ENCODE results near the gene SERINC5. TPM values are rescaled to one million over a fixed set of nuclear protein-coding genes. Genes with fewer than 3 reads are reported as not detected.
"Not testable (repeated sequence)": the region's sequence is repeated elsewhere in the genome, so short reads cannot be mapped to it uniquely, and the experiment has no call there.

The SERINC5 gene
- total RNA-seq, 1 donor from 2014 or later = 21.4 TPM

- H3K4me1 ChIP-seq (ENCODE audit: control insufficient read depth in 3 of 3, insufficient read depth in 3 of 3, low read length in 3 of 3) = no peaks in the 10 kb centered on the region
- no peak overlapping the region for H3K9ac ChIP-seq (ENCODE audit: low read depth in 1 of 3, low read length in 3 of 3)
- peaks cover 0 to 2% (median 0%) of the 10 kb centered on the region in 3 donors for H3K27me3 ChIP-seq (ENCODE audit: control insufficient read depth in 3 of 3, insufficient read depth in 3 of 3, low read length in 3 of 3)
- no peaks in the 10 kb centered on the region for H3K9me3 ChIP-seq (ENCODE audit: control insufficient read depth in 3 of 3, low read length in 3 of 3)
- no peak overlapping the region for H3K27ac ChIP-seq (ENCODE audit: low read depth, low read length)
- no peaks in the 10 kb centered on the region for H3K36me3 ChIP-seq (ENCODE audit: control insufficient read depth in 3 of 3, insufficient read depth in 3 of 3, low read length in 3 of 3)
- H3K4me3 ChIP-seq (ENCODE audit: low read length in 3 of 3) = no peak overlapping the region
Observed at GRCh38 chr5:80097451-80097850, 158.4 kb downstream of the SERINC5 start.

GRCh38 chr5:80094236-80094738 lies 161.6 kb downstream of the SERINC5 start:
- H3K27ac ChIP-seq (ENCODE audit: low read depth, low read length) = no peak overlapping the region

GRCh38 chr5:80093796-80094195 lies 162.1 kb downstream of the SERINC5 start:
- Histone ChIP-seq H3K4me3 (ENCODE audit: low read length in 3 of 3) (no peak overlapping the region), H3K27me3 (ENCODE audit: control insufficient read depth in 3 of 3, insufficient read depth in 3 of 3, low read length in 3 of 3) (no peaks in the 10 kb centered on the region), H3K9ac (ENCODE audit: low read depth in 1 of 3, low read length in 3 of 3) (no peak overlapping the region), H3K4me1 (ENCODE audit: control insufficient read depth in 3 of 3, insufficient read depth in 3 of 3, low read length in 3 of 3) (no peaks in the 10 kb centered on the region), H3K9me3 (ENCODE audit: control insufficient read depth in 3 of 3, low read length in 3 of 3) (no peaks in the 10 kb centered on the region), H3K27ac (ENCODE audit: low read depth, low read length) (no peak overlapping the region), H3K36me3 (ENCODE audit: control insufficient read depth in 3 of 3, insufficient read depth in 3 of 3, low read length in 3 of 3) (no peaks in the 10 kb centered on the region)

More at GRCh38 chr5:80094236-80094738, 161.6 kb downstream of the SERINC5 start:
- Histone ChIP-seq H3K4me3 (ENCODE audit: low read length in 3 of 3) (no peak overlapping the region), H3K9me3 (ENCODE audit: control insufficient read depth in 3 of 3, low read length in 3 of 3) (no peaks in the 10 kb centered on the region), H3K4me1 (ENCODE audit: control insufficient read depth in 3 of 3, insufficient read depth in 3 of 3, low read length in 3 of 3) (no peaks in the 10 kb centered on the region), H3K27me3 (ENCODE audit: control insufficient read depth in 3 of 3, insufficient read depth in 3 of 3, low read length in 3 of 3) (no peaks in the 10 kb centered on the region), H3K36me3 (ENCODE audit: control insufficient read depth in 3 of 3, insufficient read depth in 3 of 3, low read length in 3 of 3) (no peaks in the 10 kb centered on the region), H3K9ac (ENCODE audit: low read depth in 1 of 3, low read length in 3 of 3) (no peak overlapping the region)

- no peaks in the 10 kb centered on the region for H3K36me3 ChIP-seq (ENCODE audit: control insufficient read depth in 3 of 3, insufficient read depth in 3 of 3, low read length in 3 of 3)
- H3K27ac ChIP-seq (ENCODE audit: low read depth, low read length) = no peak overlapping the region
- H3K9me3 ChIP-seq (ENCODE audit: control insufficient read depth in 3 of 3, low read length in 3 of 3) = no peaks in the 10 kb centered on the region
- H3K27me3 ChIP-seq (ENCODE audit: control insufficient read depth in 3 of 3, insufficient read depth in 3 of 3, low read length in 3 of 3) = no peaks in the 10 kb centered on the region
- no peaks in the 10 kb centered on the region for H3K4me1 ChIP-seq (ENCODE audit: control insufficient read depth in 3 of 3, insufficient read depth in 3 of 3, low read length in 3 of 3)
- no peak overlapping the region for H3K9ac ChIP-seq (ENCODE audit: low read depth in 1 of 3, low read length in 3 of 3)
- no peak overlapping the region for H3K4me3 ChIP-seq (ENCODE audit: low read length in 3 of 3)
Observed at GRCh38 chr5:80092486-80093107, 163.3 kb downstream of the SERINC5 start.

GRCh38 chr5:80091792-80092192 lies 164.1 kb downstream of the SERINC5 start:
- not testable (repeated sequence) for H3K9me3 ChIP-seq (ENCODE audit: control insufficient read depth in 3 of 3, low read length in 3 of 3); H3K27me3 ChIP-seq (ENCODE audit: control insufficient read depth in 3 of 3, insufficient read depth in 3 of 3, low read length in 3 of 3); H3K4me1 ChIP-seq (ENCODE audit: control insufficient read depth in 3 of 3, insufficient read depth in 3 of 3, low read length in 3 of 3); H3K27ac ChIP-seq (ENCODE audit: low read depth, low read length); H3K9ac ChIP-seq (ENCODE audit: low read depth in 1 of 3, low read length in 3 of 3); H3K4me3 ChIP-seq (ENCODE audit: low read length in 3 of 3); H3K36me3 ChIP-seq (ENCODE audit: control insufficient read depth in 3 of 3, insufficient read depth in 3 of 3, low read length in 3 of 3)

- H3K9me3 ChIP-seq (ENCODE audit: control insufficient read depth in 3 of 3, low read length in 3 of 3) = no peaks in the 10 kb centered on the region
- H3K36me3 ChIP-seq (ENCODE audit: control insufficient read depth in 3 of 3, insufficient read depth in 3 of 3, low read length in 3 of 3) = no peaks in the 10 kb centered on the region
- no peaks in the 10 kb centered on the region for H3K27me3 ChIP-seq (ENCODE audit: control insufficient read depth in 3 of 3, insufficient read depth in 3 of 3, low read length in 3 of 3)
- H3K4me1 ChIP-seq (ENCODE audit: control insufficient read depth in 3 of 3, insufficient read depth in 3 of 3, low read length in 3 of 3) = no peaks in the 10 kb centered on the region
- H3K9ac ChIP-seq (ENCODE audit: low read depth in 1 of 3, low read length in 3 of 3) = no peak overlapping the region
- H3K27ac ChIP-seq (ENCODE audit: low read depth, low read length) = no peak overlapping the region
- no peak overlapping the region for H3K4me3 ChIP-seq (ENCODE audit: low read length in 3 of 3)
Observed at GRCh38 chr5:80090884-80091166, 165.0 kb downstream of the SERINC5 start.

- H3K9me3 ChIP-seq (ENCODE audit: control insufficient read depth in 3 of 3, low read length in 3 of 3) = no peaks in the 10 kb centered on the region
- H3K27me3 ChIP-seq (ENCODE audit: control insufficient read depth in 3 of 3, insufficient read depth in 3 of 3, low read length in 3 of 3) = no peaks in the 10 kb centered on the region
- peak overlapping the region; percentile 47 to 61 (median 57) for H3K4me3 ChIP-seq (ENCODE audit: low read length in 3 of 3)
- H3K36me3 ChIP-seq (ENCODE audit: control insufficient read depth in 3 of 3, insufficient read depth in 3 of 3, low read length in 3 of 3) = peaks cover 0 to 13% (median 5%) of the 10 kb centered on the region in 3 donors
- H3K9ac ChIP-seq (ENCODE audit: low read depth in 1 of 3, low read length in 3 of 3) = peak overlapping the region; percentile 54 to 69 (median 58)
- peaks cover 0 to 9% (median 7%) of the 10 kb centered on the region in 3 donors for H3K4me1 ChIP-seq (ENCODE audit: control insufficient read depth in 3 of 3, insufficient read depth in 3 of 3, low read length in 3 of 3)
- H3K27ac ChIP-seq (ENCODE audit: low read depth, low read length) = peak overlapping the region; percentile 43
Observed at GRCh38 chr5:80083101-80083890, 172.6 kb downstream of the SERINC5 start.

GRCh38 chr5:80082731-80083100 lies 173.1 kb downstream of the SERINC5 start:
- Histone ChIP-seq H3K27ac (ENCODE audit: low read depth, low read length) (peak overlapping the region; percentile 43), H3K9me3 (ENCODE audit: control insufficient read depth in 3 of 3, low read length in 3 of 3) (no peaks in the 10 kb centered on the region), H3K9ac (ENCODE audit: low read depth in 1 of 3, low read length in 3 of 3) (peak overlapping the region; percentile 54 to 69 (median 58))

GRCh38 chr5:80082281-80082680 lies 173.6 kb downstream of the SERINC5 start:
- no peaks in the 10 kb centered on the region for H3K27me3 ChIP-seq (ENCODE audit: control insufficient read depth in 3 of 3, insufficient read depth in 3 of 3, low read length in 3 of 3)
- no peaks in the 10 kb centered on the region for H3K9me3 ChIP-seq (ENCODE audit: control insufficient read depth in 3 of 3, low read length in 3 of 3)
- H3K36me3 ChIP-seq (ENCODE audit: control insufficient read depth in 3 of 3, insufficient read depth in 3 of 3, low read length in 3 of 3) = peaks cover 0 to 16% (median 11%) of the 10 kb centered on the region in 3 donors
- peak overlapping the region in 2 of 3 donors; percentile 47 to 48 for H3K4me3 ChIP-seq (ENCODE audit: low read length in 3 of 3)
- peak overlapping the region; percentile 43 for H3K27ac ChIP-seq (ENCODE audit: low read depth, low read length)
- H3K4me1 ChIP-seq (ENCODE audit: control insufficient read depth in 3 of 3, insufficient read depth in 3 of 3, low read length in 3 of 3) = peaks cover 0 to 9% (median 7%) of the 10 kb centered on the region in 3 donors
- H3K9ac ChIP-seq (ENCODE audit: low read depth in 1 of 3, low read length in 3 of 3) = peak overlapping the region in 1 of 3 donors; percentile 58

More at GRCh38 chr5:80082731-80083100, 173.1 kb downstream of the SERINC5 start:
- Histone ChIP-seq H3K4me1 (ENCODE audit: control insufficient read depth in 3 of 3, insufficient read depth in 3 of 3, low read length in 3 of 3) (peaks cover 0 to 9% (median 7%) of the 10 kb centered on the region in 3 donors), H3K27me3 (ENCODE audit: control insufficient read depth in 3 of 3, insufficient read depth in 3 of 3, low read length in 3 of 3) (no peaks in the 10 kb centered on the region), H3K36me3 (ENCODE audit: control insufficient read depth in 3 of 3, insufficient read depth in 3 of 3, low read length in 3 of 3) (peaks cover 0 to 16% (median 9%) of the 10 kb centered on the region in 3 donors), H3K4me3 (ENCODE audit: low read length in 3 of 3) (peak overlapping the region; percentile 47 to 61 (median 57))

- H3K4me1 ChIP-seq (ENCODE audit: control insufficient read depth in 3 of 3, insufficient read depth in 3 of 3, low read length in 3 of 3) = peaks cover 0 to 9% (median 7%) of the 10 kb centered on the region in 3 donors
- no peaks in the 10 kb centered on the region for H3K27me3 ChIP-seq (ENCODE audit: control insufficient read depth in 3 of 3, insufficient read depth in 3 of 3, low read length in 3 of 3)
- H3K9ac ChIP-seq (ENCODE audit: low read depth in 1 of 3, low read length in 3 of 3) = no peak overlapping the region
- no peak overlapping the region for H3K4me3 ChIP-seq (ENCODE audit: low read length in 3 of 3)
- peaks cover 5 to 26% (median 17%) of the 10 kb centered on the region in 3 donors for H3K36me3 ChIP-seq (ENCODE audit: control insufficient read depth in 3 of 3, insufficient read depth in 3 of 3, low read length in 3 of 3)
- no peaks in the 10 kb centered on the region for H3K9me3 ChIP-seq (ENCODE audit: control insufficient read depth in 3 of 3, low read length in 3 of 3)
- H3K27ac ChIP-seq (ENCODE audit: low read depth, low read length) = no peak overlapping the region
Observed at GRCh38 chr5:80078921-80079320, 176.9 kb downstream of the SERINC5 start.
